ENCODE results near the gene PARP8.

The PARP8 gene

DNA sequence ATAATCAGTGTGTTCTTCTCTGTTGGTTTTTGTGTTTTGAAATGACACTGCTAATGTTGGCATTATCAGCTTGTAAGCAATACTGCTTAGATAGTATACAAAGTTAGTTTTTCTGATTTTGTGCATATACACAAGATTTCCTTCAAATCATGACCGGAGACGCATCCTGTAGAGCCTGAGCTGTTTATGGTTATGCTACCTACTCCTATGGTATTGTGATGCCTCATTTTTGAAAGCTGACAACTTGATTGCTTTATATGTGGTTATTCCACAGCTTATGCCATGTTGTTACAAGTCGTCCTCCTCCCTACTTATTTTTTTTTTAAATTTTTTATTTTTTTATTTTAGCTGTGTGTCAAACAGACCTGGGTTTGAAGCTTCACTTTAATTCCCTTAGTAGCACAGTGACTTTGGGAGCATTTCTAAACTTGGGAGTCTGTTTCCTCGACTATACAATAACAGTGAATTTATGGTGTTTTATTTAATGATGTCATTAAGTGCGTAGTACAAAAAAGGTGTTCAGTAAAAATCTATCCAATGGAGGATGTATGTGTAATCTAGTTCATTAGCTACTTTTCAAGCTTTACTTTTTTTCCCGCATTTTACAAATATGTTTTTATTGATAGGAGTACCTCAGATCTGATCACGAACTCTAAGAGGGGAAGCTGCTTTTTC lies 59.5 kb downstream of the PARP8 start:
- in situ Hi-C loops (cut with HindIII; ENCODE audit: low sequenced_read_pairs), result no loop called here
- no peak for DNase-seq (ENCODE audit: low read depth, low spot score)
- TF ChIP-seq, protein P1, sequence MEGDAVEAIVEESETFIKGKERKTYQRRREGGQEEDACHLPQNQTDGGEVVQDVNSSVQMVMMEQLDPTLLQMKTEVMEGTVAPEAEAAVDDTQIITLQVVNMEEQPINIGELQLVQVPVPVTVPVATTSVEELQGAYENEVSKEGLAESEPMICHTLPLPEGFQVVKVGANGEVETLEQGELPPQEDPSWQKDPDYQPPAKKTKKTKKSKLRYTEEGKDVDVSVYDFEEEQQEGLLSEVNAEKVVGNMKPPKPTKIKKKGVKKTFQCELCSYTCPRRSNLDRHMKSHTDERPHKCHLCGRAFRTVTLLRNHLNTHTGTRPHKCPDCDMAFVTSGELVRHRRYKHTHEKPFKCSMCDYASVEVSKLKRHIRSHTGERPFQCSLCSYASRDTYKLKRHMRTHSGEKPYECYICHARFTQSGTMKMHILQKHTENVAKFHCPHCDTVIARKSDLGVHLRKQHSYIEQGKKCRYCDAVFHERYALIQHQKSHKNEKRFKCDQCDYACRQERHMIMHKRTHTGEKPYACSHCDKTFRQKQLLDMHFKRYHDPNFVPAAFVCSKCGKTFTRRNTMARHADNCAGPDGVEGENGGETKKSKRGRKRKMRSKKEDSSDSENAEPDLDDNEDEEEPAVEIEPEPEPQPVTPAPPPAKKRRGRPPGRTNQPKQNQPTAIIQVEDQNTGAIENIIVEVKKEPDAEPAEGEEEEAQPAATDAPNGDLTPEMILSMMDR (IDR thresholded peaks at IDR 0.05; ENCODE audit: low read depth, low read length), result no peak
- no peak overlapping the region for H3K4me3 ChIP-seq (ENCODE audit: low read depth, low read length)

DNA sequence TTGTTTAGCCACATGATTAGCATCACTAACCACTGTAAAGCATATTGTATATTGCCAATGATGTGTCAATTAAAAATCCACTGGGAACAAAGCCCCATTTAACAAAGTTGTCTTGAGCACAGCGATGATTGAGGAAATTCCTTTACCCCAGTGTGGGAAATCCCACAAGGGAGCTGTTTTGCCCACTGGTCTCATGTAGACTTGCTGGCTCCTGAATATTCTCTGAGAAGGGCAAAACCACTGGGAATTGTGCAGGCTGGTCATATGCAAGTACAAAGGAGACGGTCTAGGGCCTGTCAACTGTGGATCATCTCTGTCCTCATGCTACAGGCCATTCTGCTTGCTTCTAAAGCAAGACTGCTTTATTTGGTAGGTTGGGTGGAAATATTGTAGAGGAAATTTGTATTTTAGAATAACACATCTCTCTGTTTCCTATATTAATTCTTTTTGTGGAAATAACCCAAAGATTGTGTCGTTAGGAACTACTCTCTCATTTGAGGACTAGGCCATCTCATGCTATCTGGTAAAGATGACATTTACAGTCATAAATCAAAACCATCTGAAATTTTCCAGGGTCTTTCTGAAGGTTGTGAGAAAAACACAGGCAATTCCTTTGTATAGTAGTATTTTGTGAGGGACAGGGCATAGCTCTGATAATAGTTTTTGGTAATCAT lies 60.2 kb downstream of the PARP8 start:
- DNase-seq (ENCODE audit: low read depth, low spot score), result no peak
- H3K4me3 ChIP-seq (ENCODE audit: low read depth, low read length), result no peak overlapping the region

DNA sequence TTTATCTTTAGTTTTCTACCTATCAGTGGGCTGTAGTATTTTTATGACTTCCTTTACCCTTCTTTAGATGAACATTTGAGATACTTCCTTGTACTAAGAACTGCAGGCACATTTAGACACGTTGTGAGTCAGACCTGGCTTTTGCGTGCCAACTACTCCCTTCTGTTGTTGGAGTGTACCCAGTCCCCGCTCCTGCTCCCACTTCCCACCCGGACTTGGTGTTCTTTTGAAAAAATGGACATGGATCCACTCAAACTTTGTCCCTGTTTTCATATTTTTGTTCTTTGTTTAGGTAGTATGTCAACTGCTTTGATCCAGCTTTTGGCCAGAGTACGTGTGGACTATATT lies 60.7 kb downstream of the PARP8 start:
- no peak for DNase-seq (ENCODE audit: low read depth, low spot score)
- no peak overlapping the region for H3K4me3 ChIP-seq (ENCODE audit: low read depth, low read length)
- TF ChIP-seq, protein P1 (IDR thresholded peaks at IDR 0.05; ENCODE audit: low read depth, low read length), result no peak
- in situ Hi-C loops (cut with HindIII; ENCODE audit: low sequenced_read_pairs), result no loop called here

More for the DNA sequence above, 60.2 kb downstream of the PARP8 start:
- TF ChIP-seq, protein P1 (IDR thresholded peaks at IDR 0.05; ENCODE audit: low read depth, low read length), result no peak
- in situ Hi-C loops (cut with HindIII; ENCODE audit: low sequenced_read_pairs), result no loop called here

DNA sequence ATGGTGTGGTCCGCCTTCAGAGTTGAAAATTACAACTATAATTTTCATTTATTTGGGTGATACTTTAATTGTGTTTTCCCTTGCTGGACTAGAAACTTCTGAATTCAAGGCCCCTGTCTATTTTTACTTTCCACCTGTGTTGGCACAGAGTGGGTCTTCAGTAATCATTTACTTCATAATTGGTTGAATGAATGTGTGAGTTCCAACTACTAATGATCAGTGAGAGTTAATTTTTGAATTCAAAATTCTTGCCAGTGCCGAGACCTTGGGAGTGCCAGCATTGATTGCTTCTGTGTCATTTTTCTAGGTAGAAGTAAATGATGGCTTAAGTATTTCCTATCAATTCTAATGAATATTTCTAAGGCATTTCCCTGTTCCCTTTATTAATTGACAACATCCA lies 61.4 kb downstream of the PARP8 start:
- in situ Hi-C loops (cut with HindIII; ENCODE audit: low sequenced_read_pairs), result no loop called here
- no peak overlapping the region for H3K4me3 ChIP-seq (ENCODE audit: low read depth, low read length)
- DNase-seq (ENCODE audit: low read depth, low spot score), result no peak
- TF ChIP-seq, protein P1 (IDR thresholded peaks at IDR 0.05; ENCODE audit: low read depth, low read length), result no peak

DNA sequence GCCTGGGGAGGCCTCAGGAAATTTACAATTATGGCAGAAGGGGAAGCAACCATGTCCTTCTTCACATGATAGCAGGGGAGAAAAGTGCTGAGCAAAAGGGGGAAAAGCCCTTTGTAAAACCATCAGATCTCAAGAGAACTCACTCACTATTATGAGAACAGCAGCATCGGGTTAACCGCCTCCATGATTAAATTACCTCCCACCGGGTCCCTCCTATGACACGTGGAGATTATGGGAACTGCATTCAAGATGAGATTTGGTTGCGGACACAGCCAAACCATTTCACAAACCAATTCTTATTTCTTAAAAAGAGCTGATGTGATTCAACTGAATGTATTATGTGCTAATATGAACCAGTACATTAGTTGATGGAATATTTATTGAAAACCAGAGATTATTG lies 63.9 kb downstream of the PARP8 start:
- in situ Hi-C loops (cut with HindIII; ENCODE audit: low sequenced_read_pairs), result no loop called here

DNA sequence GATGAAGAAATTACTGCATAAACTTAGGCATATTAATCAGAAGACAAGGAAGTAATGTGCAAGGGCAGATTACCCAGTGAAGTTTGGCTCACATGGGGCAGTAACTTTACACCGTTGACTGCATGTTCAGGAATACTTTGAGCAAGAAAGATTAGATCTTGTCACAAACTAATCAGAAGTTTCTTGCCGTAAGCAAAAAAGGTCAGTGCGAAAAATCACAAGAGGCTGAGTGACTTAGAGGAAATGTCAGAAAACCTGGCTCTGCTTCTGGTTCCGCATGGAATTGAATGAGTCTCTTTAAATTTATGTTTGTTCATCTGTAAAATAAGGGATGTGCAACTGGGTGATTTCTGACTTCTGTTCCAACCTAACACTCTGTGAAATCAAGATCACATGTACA lies 64.4 kb downstream of the PARP8 start:
- in situ Hi-C loops (cut with HindIII; ENCODE audit: low sequenced_read_pairs), result no loop called here
- DNase-seq (ENCODE audit: low read depth, low spot score), result no peak
- no peak overlapping the region for H3K4me3 ChIP-seq (ENCODE audit: low read depth, low read length)
- TF ChIP-seq, protein P1 (IDR thresholded peaks at IDR 0.05; ENCODE audit: low read depth, low read length), result no peak

More for the DNA sequence above, 63.9 kb downstream of the PARP8 start:
- no peak overlapping the region for H3K4me3 ChIP-seq (ENCODE audit: low read depth, low read length)
- TF ChIP-seq, protein P1 (IDR thresholded peaks at IDR 0.05; ENCODE audit: low read depth, low read length), result no peak
- no peak for DNase-seq (ENCODE audit: low read depth, low spot score)

Data from astrocyte of the spinal cord (primary cell).